Measurements from ENCODE around the gene ESRRB.
"Not testable (repeated sequence)": the region's sequence is repeated elsewhere in the genome, so short reads cannot be mapped to it uniquely, and the experiment has no call there.

ESRRB gene

DNA sequence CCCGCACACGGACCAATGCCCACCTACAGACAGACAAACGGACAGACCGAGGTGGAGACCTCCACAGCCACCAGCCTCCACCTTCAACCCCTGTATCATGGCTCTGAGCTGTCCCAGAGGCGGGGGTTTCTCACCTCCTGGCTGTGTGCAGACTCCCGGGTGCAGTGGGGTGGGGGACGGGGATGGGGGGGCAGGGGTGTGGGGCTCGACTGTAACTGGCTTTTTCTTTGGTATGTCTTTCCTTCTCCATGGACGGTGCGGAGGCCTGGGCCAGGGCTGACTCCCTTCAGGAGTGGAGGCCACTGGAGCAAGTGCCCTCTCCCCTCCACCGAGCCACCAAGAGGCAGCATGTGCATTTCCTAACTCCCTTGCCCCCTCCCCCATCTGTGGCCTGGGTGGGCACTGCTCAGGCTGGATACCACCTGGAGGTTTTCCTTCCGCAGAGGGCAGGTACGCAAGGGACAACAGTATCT is 122.6 kb downstream of the ESRRB start:
- DNase-seq = no peak

DNA sequence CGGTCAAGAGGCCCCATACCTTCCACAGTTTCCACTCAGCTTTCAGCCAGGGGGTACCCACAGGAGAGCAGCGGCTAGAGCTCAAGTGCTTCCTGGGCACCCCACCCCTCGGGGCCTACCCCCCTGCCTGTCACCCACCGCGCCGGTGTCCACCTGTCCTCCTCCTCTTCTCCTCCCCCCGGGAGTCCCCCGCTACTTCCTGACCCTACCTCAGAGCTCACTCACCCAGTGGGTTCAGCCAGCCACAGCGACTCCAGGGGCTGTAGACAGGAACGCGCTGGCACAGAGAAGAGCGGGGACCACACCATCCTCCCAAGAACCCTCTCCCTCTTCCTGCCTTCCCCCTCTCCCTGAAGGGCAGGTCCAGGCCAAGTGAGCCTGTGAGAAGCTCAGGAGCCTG is 123.0 kb downstream of the ESRRB start:
- DNase-seq = no peak

DNA sequence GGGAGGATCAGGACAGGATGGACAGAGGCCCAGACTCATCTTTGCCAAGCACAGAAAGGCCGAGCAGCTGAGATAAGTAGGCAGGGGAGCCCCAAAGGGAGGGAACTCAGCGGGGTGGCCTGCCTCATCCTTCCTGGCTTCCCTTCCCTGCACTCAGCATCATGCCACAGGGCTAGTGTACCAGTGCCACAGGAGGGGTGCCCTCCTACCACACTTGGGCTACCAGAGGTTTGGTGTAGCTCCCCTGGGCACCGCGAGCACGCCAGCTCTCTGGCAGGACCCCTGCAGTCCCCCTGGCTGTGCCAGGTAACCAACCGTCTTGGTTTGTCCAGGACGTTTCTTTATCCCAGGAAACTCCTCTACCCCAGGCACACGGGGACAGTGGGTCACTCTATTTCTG is 123.5 kb downstream of the ESRRB start:
- no peak for DNase-seq

DNA sequence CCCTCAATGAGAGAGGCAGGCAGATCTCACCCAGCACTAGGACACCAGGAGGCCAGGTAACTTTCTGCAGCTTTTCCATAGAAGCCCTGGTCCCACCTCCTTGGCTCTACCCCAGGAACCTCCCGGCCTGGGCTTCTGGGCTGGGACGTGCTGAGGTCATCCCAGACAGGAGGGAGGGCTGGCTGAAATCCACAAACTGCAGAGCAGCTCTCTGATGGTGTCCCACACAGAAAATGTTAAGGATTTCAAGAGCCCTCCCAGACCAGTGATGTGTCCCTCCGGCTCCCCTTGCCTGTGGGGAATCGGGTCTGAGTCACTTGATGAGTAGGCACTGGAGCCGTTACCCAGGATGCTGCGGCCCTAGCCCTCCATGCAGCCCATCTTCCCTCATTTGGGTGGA is 124.1 kb downstream of the ESRRB start:
- DNase-seq = no peak

DNA sequence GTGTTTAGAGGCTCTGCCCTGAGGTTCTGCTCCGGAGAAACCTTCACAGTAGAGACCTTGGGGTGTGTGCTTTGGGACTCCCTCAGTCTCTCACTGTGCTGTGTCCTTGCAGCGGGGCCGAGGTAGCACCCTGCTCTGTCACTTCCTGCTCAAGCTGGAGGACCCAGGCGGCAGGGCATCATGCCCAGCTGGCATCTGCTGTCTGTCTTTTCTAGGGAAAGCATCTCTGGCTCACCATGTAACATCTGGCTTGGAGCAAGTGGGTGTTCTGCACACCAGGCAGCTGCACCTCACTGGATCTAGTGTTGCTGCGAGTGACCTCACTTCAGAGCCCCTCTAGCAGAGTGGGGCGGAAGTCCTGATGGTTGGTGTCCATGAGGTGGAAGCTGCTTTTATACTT is 124.5 kb downstream of the ESRRB start:
- DNase-seq = no peak

DNA sequence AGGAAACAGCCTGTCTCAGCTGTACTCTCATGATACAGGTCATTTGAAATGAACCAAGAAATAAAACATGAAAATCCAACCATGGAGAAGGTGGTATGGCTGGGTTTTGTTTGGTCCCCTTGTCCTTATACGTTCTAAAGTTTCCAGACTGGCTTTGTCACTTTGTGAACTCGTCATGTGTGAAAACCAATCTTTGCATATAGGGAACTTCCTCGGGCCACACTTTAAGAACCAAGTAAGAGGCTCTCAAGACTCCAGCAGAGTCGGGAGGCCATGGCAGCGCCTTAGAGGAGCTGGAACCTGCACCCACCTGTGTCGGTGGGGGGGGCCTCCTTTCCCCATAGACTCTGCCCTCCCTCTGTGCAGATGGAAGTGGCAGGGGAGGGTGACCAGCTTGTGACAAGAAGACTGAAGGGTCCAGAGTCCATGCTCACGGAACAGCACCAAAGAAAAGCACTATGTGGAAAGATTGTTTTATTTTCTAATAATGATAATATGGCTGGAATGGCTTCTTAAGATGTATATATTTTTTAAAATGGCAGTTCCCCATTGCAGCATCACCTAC is 125.3 kb downstream of the ESRRB start:
- no peak for DNase-seq

DNA sequence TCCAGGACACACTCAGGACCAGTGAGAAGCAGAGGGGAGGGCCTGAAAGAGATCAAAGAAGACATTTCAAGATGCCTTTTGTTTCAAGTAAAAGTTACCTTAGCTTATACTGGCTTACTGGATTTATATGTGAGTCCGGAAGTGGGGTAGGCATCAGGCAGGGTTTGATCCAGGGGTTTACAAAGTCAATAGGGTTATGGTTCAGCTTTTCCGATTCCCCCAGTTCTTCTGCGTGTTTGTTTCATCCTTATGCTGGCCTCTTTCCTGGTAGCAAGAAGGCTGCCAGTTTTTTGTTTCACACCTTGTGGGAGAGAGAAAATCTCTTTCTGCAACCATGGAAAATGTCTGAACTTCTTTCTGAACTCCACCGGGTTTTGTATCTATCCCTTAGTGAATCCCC is 126.3 kb downstream of the ESRRB start:
- DNase-seq = no peak

DNA sequence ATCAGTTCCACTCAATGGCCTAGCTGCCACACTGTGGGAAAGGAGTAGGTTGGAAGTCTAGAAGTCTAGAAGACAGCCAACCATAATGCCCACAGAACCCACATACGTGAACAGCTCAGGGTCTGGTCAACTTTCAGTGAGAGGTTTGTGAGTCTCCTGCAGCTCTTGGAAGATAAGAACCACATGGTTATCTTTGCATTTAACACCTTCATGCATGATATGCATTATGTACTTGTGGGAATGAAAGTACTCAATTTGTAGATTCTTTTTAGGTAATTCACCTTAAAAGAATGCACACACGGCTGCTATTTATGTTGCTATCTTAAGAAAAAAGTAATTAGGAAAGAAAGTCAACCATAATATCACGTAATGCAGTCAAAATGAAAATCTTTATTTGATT is 126.7 kb downstream of the ESRRB start:
- no peak for DNase-seq

DNA sequence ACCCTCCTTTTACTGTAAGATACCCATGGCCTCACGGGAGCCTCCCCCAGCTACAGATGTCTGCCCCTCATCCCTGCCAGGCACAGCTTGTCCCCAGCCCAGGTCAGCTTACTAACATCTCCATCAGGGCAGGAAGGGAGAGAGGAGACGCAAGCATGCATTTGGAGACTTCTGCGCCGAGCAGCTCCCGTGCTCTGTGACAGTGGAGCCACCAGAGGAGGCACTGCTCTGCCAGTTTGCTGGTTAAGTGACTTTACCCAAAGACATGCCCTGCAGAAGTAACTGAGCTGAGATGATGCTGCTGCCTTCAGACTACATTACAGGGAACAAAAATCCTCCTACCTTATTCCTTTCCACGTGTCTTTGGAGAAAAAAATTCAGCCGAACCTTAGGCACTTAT is 133.4 kb downstream of the ESRRB start:
- no peak for DNase-seq

DNA sequence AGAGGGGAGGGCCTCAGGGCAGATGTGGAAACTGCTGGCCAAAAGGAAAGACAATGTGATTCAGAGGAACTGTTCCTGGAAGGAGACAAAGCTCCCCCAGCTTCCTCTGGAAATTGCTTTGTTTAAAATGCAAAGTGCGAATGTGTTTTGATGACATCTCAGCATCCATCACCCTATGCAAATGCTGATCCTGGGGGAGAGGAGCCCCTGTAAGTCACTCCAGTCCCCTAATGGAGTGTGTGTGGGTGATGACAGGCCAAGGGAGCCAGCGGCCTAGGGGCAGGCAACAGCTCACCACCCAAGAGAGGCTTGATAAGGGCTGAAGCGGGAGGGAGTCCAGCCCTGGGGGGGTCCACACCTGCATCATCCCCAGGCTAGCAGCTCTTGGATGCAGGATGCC is 134.2 kb downstream of the ESRRB start:
- DNase-seq = no peak

DNA sequence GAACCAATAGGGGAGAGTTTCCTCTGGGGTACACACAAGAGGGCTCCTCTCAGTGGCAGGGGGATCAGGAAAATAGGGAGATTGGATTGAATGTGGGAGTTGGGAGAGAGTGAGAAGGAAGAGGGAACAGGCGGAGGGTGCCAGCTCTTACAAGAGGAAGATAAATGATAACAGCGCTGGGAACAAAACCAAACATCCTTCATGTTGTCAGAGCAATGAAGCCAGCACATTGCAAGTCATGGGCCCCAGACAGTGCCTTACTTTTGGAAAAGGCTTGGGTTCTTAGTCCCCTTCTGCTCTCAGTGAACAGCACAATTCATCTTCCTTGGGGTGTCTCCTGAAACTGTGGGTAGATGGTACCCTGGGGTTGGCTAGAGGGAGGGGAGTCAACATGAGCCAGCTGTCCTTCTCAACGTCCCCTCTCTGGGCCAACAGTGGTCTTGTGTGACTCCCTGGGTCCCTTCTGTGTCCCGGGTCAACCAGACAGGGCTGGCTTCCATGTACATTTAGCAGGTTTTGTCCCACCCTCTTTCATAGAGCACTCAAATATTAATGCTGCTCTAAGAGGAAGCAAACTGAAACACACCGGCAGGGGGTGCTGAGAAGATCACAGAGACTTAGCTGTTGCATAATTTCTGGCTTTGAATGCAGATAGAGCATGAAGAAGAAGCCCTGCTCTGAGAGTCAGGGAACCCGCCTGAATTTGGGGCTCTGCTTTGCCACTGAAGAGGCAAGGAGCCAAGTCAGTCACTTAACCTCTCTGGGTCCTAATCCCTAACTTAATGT is 138.5 kb downstream of the ESRRB start:
- no peak for DNase-seq

DNA sequence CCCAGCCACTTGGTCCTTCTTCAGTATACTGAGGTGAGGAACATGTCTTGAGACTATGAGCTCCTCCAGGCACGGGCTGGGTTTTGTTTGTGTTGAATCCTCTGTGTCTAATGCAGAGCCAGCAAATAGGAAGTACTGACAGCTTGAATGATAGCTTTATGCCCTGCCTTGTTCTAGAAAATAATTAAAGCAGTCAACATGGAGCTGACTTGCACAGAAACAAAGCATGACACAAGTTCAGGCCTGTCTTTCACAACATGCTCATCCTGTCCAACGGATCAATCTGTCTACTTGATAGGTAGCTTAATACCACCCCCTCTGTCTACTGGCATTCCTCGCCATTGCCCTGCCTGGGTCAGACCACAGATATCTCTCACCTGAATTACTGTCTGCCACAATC is 140.9 kb downstream of the ESRRB start:
- no peak for DNase-seq

DNA sequence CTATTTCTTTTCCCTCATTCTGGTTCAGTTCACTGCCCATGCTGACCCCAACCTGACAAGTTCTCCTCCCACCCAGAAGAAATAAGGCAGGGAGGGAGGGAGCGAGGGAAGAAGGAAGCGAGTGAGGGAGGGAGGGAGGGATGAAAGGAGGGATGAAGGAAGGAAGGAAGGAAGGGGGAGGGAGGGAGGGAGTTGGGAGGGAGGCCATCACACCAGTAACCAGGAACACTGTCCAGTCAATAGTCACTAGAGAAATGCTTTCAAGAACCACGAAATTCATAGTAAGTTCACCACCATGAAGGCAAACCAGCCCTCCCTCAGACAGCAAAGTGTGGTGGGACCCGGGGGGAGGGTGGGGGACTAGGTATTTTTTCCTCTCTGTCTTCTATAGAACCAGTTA is 142.4 kb downstream of the ESRRB start:
- DNase-seq = no peak

DNA sequence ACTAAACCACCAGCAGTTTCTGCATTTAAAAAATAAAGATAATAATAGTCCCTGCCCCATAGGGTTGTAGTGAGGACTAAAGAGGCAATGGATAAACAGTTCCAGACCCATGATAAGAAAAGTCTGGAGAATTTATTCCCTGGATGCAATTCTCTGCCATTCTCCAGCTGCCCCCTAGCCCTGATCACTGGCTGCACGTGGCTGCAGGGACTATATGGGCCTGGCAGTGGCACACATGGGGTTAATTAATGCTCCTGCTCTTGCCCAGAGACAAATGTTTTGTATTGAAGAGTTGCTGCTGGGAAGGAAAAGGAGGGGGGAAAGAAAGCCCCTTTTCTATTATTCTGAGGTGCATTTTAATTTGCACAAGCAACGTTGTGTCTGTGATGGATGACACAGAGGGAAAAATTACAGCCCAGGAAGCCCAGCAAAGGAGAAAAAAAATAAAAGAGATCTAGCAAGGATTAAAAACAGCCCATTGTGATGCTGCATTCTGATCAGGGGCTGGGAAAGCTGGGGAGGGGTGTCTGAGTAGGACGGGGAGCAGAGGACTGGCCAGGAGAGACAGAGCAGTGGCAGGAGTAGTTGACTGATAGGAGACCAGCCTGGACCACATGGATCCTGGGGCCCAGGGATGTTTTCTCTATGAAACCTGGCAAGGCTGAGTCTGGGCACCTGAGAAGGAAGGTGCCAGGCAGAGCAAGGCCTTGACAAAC is 149.3 kb downstream of the ESRRB start:
- no peak for DNase-seq

DNA sequence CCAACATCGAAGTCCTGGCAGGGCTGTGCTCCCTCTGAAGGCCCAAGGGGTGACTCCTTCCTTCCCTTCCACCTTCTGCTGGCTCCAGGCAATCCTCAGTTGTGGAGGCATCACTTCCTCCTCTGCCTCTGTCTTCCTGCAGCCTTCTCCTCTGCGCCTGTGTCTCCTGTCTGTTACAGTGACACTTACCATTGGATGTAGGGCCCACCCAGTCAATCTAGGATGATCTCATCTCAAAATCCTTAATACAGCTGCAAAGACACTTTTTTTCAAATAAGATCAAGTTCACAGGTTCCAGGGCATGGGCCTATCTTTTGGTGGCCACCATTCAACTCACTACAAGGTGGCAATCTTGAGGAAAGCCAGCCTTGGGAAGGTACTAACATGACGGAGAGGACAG is 155.1 kb downstream of the ESRRB start:
- DNase-seq = no peak

DNA sequence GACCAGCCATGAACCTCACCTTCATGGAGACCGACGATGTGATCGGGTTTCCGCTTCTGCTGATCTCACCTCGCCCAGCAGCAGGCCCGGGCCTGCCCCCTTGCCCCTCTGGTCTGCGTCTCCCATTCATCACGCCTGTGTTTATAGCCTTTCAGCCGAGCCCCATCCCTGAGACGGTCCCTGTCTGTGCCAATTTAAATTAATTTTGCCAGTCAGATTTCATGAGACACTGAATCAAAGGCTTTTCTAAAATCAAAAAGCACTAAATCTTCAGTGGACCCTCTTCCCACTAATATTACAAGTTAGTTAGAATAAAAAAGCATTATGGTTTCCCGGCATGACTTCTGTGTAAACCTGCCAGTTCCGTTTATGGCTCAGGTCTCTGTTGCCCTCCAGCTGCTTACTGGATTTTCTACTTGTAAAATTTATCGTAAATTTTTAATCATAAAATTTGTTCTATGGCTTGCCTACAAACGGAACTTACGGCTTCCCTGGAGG is 155.9 kb downstream of the ESRRB start:
- DNase-seq = no peak

DNA sequence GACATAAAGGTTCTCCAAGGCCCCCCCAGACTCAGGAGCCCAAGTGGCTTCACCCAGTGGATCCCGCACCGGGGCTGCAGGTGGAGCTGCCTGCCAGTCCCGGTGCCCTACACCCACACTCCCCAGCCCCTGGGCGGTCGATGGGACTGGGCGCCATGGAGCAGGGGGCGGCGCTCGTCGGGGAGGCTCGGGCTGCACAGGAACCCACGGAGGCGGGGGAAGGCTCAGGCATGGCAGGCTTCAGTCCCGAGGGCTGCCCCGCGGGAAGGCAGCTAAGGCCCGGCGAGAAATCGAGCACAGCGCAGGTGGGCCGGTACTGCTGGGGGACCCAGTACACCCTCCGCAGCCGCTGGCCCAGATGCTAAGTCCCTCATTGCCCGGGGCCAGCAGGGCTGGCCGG is 160.7 kb downstream of the ESRRB start:
- DNase-seq = not testable (repeated sequence)

DNA sequence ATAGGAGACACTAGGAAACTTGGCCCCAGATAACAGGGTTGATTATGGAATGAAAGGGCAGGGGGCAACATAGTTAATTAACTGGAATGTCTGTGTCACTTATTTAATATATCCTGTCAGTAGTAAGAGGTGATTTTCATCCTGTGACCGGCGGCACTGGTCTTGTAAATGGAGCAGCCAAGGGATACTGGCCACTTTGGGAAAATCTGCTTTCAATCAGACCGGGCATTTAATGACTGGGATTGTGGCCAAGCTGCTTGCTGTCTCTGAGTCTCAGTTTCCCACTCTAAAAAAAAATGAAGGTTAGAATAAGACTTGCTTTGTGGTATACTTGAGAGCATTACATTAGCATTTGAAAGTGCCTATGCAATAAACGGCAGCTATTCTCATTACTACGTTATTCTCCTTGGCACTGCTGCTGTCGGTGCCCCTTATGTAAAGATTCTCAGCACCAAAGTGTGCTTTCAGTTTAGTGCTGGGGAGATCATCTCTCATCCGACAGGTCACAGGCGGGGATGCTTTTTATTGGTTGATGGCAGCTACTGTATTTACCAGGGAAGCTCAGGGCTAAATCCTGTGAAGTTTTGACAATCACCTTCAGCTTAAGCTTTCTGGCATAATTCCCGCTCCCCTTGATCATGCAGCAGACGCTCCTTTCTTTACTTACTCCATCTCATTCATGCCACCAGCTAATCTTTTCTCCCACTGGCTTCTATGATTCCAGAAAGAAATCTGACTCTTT is 162.1 kb downstream of the ESRRB start:
- DNase-seq = no peak

DNA sequence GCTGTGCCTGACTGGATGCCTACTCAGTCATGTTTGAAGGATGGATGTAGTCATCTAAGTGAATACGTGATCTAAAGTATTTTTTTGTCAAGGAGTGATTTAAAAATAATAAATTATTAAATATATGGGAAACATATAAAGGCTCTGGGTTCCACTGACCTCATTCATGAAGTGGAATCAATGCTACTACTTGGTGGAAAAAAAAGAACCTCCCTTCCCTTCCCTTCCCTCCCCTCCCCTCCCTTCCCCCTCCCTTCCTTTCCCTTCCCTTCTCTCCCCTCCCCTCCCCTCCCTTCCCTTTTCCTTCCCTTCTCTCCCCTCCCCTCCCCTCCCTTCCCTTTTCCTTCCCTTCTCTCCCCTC is 162.7 kb downstream of the ESRRB start:
- DNase-seq = no peak

DNA sequence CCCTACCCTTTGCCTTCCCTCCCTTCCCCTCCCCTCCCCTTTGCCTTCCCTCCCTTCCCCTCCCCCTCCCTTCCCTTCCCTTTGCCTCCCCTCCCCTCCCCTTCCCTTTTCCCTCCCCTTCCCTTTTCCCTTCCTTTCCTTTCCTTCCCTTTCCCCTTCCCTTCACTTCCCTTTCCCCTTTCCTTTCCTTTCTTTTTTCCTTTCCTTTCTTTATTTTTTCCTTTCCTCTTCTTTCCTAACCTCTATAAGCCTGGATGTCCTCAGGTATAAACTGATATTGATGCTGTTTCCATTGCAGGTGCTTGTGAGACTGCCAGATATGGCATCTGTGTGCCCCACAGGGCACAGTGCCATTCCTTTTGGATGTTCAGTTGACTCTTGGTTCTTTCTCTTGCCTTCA is 163.2 kb downstream of the ESRRB start:
- DNase-seq = no peak

DNA sequence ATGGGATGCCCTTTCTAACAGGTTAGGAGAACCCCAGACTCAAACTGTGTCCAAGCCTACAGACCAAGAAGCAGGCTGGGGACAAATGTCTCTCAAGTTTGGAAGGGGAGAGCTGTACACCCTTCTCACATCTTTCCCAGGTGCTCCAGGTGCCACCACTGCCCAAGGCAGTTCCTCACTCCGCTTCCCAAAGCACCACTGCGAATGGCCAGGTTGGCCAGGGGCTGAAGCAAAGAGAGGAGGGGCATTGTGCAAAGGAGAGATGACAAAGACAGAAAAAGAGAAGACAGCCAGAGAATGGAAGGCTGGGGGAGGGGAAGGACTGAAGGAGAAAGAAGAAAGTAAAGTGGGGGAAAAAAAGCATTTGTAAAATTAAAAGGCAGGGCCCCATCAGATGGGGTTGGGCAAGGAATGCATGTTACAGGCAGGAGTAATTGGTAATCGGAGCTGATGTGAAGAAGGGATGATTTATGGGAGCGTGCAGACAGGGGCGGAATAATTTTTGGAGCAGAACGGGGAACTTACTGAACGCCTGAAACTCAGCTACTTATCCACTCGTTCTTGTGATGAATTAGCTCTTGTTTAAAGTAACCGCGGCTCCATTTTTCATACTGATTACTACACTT is 165.8 kb downstream of the ESRRB start:
- no peak for DNase-seq

DNA sequence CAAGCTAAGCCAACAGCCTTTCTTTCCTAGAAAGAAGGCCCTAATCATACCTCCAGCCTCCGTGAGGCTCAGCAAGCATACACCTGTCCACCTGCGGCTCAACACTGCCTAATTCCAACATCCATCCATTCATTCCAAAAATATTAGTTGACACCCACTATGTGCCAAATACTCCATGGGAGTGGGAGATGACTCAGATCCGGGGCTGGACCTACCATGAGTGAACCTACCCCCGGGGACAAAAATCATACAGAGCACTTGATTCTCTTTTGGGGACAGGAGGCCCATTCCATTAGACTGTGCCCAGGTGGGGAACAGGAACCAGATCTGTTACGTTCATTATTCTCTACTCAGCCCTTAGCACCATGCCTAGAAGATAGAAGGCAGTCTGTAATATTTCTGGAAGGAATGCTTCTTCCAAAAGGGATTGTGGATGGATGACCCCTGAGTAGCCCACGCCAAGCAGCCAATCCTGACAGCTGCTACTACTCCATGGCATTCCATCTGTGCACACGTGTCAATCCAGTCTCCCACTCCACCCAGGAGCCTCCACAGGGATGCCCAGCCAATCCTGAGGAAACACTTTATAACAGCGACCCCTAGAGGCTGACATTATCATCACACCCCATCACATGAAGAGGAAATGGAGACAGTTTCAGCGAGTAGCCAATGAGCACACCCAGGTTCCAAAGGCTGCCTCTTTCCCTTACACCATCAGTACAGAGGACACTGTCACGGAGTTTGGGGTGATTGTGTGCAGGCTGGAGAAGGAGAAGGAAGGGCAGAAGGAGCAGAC is 170.7 kb downstream of the ESRRB start:
- no peak for DNase-seq

Data from activated CD4-positive, CD25-positive, alpha-beta regulatory T cell (primary cell).